B cell (primary cell): ENCODE results near the gene CLEC1B. TPM values are rescaled to one million over a fixed set of nuclear protein-coding genes. Genes with fewer than 3 reads are reported as not detected.

Source experiments
- ATAC-seq: fragments of 200-7000 bp; cut with Tn5 transposase; one replicate; pipeline ENCODE4 v1.10.0; 2021; ENCODE audit warnings: low read depth, mild to moderate bottlenecking, moderate number of reproducible peaks, moderate library complexity
- CTCF ChIA-PET: fragments of 350-600 bp; sonication (Branson Sonifier 250); formaldehyde crosslinking; loops from one replicate; lab custom pipeline; 2021; ENCODE audit warnings: antibody characterized with exemption, inconsistent platforms; lab: Charles Lee
- POLR2A ChIA-PET: fragments of 350-600 bp; sonication (Branson Sonifier 250); formaldehyde crosslinking; loops from one replicate; lab custom pipeline; 2021; ENCODE audit warnings: antibody characterized with exemption; lab: Charles Lee
- DNase-seq: peaks from one replicate; pipeline ENCODE4 v3.0.0; 2013
- H2AFZ ChIP-seq: 2 replicates; pipeline ENCODE4 v1.6.1; 2012; ENCODE audit warnings: mild to moderate bottlenecking, low read depth, low read length; ENCODE audit not compliant: insufficient read depth, poor library complexity, severe bottlenecking
- H3K27ac ChIP-seq, 2 donors: 1 replicate in 1 of 2; 2 replicates in 1 of 2; pipeline ENCODE4 v1.5.1; 2012 to 2013; ENCODE audit warnings: low read length in 2 of 2, mild to moderate bottlenecking in 2 of 2, moderate library complexity in 1 of 2
- H3K27me3 ChIP-seq, 4 experiments: fragments of 200-600 bp in 1 of 4; sonication (generic) in 1 of 4; replicated peaks in 1 of 4; 1 replicate in 2 of 4; 2 replicates in 2 of 4; pipeline versions ENCODE4 v1.6.1 to v1.7.0; 2013 to 2016; ENCODE audit warnings: low read length in 3 of 4, mild to moderate bottlenecking in 2 of 4, mixed read lengths in 1 of 4, moderate library complexity in 1 of 4; ENCODE audit not compliant: insufficient read depth in 4 of 4, control insufficient read depth in 3 of 4; ENCODE audit errors: control extremely low read depth in 1 of 4
- H3K36me3 ChIP-seq, 2 experiments: replicated peaks in 1 of 2; 1 replicate in 1 of 2; 2 replicates in 1 of 2; pipeline versions ENCODE4 v1.6.1 to v1.7.1; 2013; ENCODE audit warnings: low read length in 1 of 2; ENCODE audit not compliant: insufficient read depth in 2 of 2, control insufficient read depth in 1 of 2; ENCODE audit errors: control extremely low read depth in 1 of 2, extremely low read depth in 1 of 2
- H3K4me1 ChIP-seq, 2 donors: fragments of 200-600 bp in 1 of 2; sonication (generic) in 1 of 2; 1 replicate in 1 of 2; 2 replicates in 1 of 2; pipeline versions ENCODE4 v1.5.1 to v1.6.1; 2013 to 2017; ENCODE audit warnings: low read length in 2 of 2; ENCODE audit not compliant: control insufficient read depth in 2 of 2, insufficient read depth in 2 of 2
- H3K4me2 ChIP-seq: replicated peaks from 2 replicates; pipeline ENCODE3; 2012; ENCODE audit warnings: mild to moderate bottlenecking, low read depth, low read length; ENCODE audit not compliant: poor library complexity, severe bottlenecking
- H3K4me3 ChIP-seq, 5 experiments: fragments of 200-600 bp in 1 of 5; sonication (generic) in 1 of 5; 1 replicate in 3 of 5; 2 replicates in 2 of 5; pipeline versions ENCODE4 v1.5.1 to v1.7.0; 2011 to 2016; ENCODE audit warnings: low read length in 4 of 5, mild to moderate bottlenecking in 4 of 5, low read depth in 2 of 5, control low read depth in 1 of 5, moderate library complexity in 1 of 5; ENCODE audit not compliant: insufficient read depth in 1 of 5; ENCODE audit errors: control extremely low read depth in 1 of 5, extremely low read depth in 1 of 5
- H3K79me2 ChIP-seq: fragments of 200-600 bp; sonication (generic); one replicate; pipeline ENCODE4 v1.6.0; 2016; ENCODE audit warnings: low read length; ENCODE audit not compliant: control insufficient read depth, insufficient read depth
- H3K9ac ChIP-seq: fragments of 200-600 bp; sonication (generic); 2 replicates; pipeline ENCODE4 v1.6.1; 2017; ENCODE audit warnings: mild to moderate bottlenecking, low read length, moderate library complexity
- H3K9me3 ChIP-seq, 3 donors: one replicate each; pipeline versions ENCODE4 v1.6.1 to v1.7.1; 2013; ENCODE audit warnings: low read length in 2 of 3; ENCODE audit not compliant: control insufficient read depth in 2 of 3, insufficient read depth in 1 of 3; ENCODE audit errors: control extremely low read depth in 1 of 3
- H4K20me1 ChIP-seq: 2 replicates; pipeline ENCODE4 v1.6.0; 2012; ENCODE audit warnings: mild to moderate bottlenecking, low read length; ENCODE audit not compliant: insufficient read depth, control insufficient read depth, poor library complexity, severe bottlenecking
- H3K27ac Mint-ChIP-seq: one replicate; pipeline ENCODE4 v1.8.0; 2021; ENCODE audit warnings: mixed read lengths
- H3K27me3 Mint-ChIP-seq: one replicate; pipeline ENCODE4 v1.8.0; 2021; ENCODE audit warnings: mixed read lengths
- H3K4me1 Mint-ChIP-seq: one replicate; pipeline ENCODE4 v1.8.0; 2021; ENCODE audit warnings: mixed read lengths
- H3K4me3 Mint-ChIP-seq: one replicate; pipeline ENCODE4 v1.8.0; 2021; ENCODE audit warnings: mixed read lengths
- H3K9me3 Mint-ChIP-seq: one replicate; pipeline ENCODE4 v1.8.0; 2022; ENCODE audit warnings: mixed read lengths; ENCODE audit not compliant: insufficient read depth
- EZH2 ChIP-seq: IDR thresholded peaks from 2 replicates; pipeline ENCODE4 v1.6.1; 2012; ENCODE audit warnings: borderline replicate concordance, low read depth, mild to moderate bottlenecking, moderate library complexity, low read length; ENCODE audit not compliant: insufficient read depth, poor library complexity, severe bottlenecking
- WGBS: methylation state at CpG from one replicate; pipeline ENCODE4 v1.1.5; 2013; ENCODE audit warnings: missing lambda C conversion rate; ENCODE audit not compliant: insufficient coverage; 5-methylcytosine and 5-hydroxymethylcytosine counted together
- intact Hi-C: fragments of 100-400 bp; cut with micrococcal nuclease; formaldehyde crosslinking; loops from one replicate; pipeline ENCODE4 v1.10.0; 2022
- polyA plus RNA-seq: library from polyadenylated mRNA; depleted of rRNA; stranded (reverse); fragments of >200 nt; gene quantifications from 2 replicates; pipeline ENCODE4 v1.2.3, GENCODE V29; 2012
- total RNA-seq, 2 donors: library from RNA; stranded (reverse); fragments of 120-200 nt in 1 of 2; gene quantifications; 1 replicate in 1 of 2; 2 replicates in 1 of 2; pipeline versions ENCODE4 v1.2.3 to v1.2.4, GENCODE V29; 2013 to 2022
- TF ChIP-seq, protein P1 (sequence below): fragments of 200-600 bp; IDR thresholded peaks from one replicate; pipeline ENCODE4 v1.8.0; 2022; ENCODE audit warnings: antibody characterized with exemption, mild to moderate bottlenecking

Gene CLEC1B
- total and polyA plus RNA-seq, 2 donors (not counting 1 experiment from before 2014, with no cell fraction given): not detected

DNA sequence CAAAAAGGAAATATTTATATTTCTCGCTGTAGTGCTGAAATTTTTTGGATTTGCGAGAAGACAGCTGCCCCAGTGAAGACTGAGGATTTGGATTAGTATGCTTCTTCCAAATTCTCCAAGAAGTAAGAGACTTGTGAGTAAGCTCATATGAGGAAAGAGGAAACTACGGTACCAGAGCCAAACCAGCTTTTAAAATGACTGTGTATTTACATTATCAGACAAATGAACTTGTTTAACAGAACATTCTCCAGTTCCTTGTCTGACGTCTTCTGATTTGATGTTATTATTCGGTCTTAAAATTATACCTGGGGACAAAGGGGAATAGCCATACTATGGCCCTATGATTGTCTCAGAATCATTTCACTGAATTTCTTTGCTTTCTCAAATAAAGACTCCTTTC, 19.5 kb upstream of the CLEC1B start:
- Histone ChIP-seq H3K79me2 (no peaks in the 10 kb centered on the region), H3K4me3 (no peak overlapping the region), H3K9me3 (peaks cover 0 to 1% (median 0%) of the 10 kb centered on the region in 3 donors), H2AFZ (no peak overlapping the region), H3K4me2 (no peak overlapping the region), H3K36me3 (no peaks in the 10 kb centered on the region), H3K9ac (no peak overlapping the region), H3K27me3 (no peaks in the 10 kb centered on the region), H3K27ac (no peak overlapping the region), H3K4me1 (no peaks in the 10 kb centered on the region), H4K20me1 (no peaks in the 10 kb centered on the region)
- WGBS: 100% methylated on average over 2 of the region's 5 CpGs
- no peak overlapping the region for H3K4me3 Mint-ChIP-seq
- H3K4me1 Mint-ChIP-seq: no peaks in the 10 kb centered on the region
- no peak overlapping the region for H3K27ac Mint-ChIP-seq
- ChIA-PET CTCF (no interaction called here), POLR2A (no interaction called here)
- TF ChIP-seq EZH2: no peak
- TF ChIP-seq, protein P1, sequence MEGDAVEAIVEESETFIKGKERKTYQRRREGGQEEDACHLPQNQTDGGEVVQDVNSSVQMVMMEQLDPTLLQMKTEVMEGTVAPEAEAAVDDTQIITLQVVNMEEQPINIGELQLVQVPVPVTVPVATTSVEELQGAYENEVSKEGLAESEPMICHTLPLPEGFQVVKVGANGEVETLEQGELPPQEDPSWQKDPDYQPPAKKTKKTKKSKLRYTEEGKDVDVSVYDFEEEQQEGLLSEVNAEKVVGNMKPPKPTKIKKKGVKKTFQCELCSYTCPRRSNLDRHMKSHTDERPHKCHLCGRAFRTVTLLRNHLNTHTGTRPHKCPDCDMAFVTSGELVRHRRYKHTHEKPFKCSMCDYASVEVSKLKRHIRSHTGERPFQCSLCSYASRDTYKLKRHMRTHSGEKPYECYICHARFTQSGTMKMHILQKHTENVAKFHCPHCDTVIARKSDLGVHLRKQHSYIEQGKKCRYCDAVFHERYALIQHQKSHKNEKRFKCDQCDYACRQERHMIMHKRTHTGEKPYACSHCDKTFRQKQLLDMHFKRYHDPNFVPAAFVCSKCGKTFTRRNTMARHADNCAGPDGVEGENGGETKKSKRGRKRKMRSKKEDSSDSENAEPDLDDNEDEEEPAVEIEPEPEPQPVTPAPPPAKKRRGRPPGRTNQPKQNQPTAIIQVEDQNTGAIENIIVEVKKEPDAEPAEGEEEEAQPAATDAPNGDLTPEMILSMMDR: no peak
- no peak for DNase-seq
- ATAC-seq: no peak
- H3K9me3 Mint-ChIP-seq: no peaks in the 10 kb centered on the region
- H3K27me3 Mint-ChIP-seq: peaks cover 27% of the 10 kb centered on the region
- intact Hi-C loops: no loop called here

DNA sequence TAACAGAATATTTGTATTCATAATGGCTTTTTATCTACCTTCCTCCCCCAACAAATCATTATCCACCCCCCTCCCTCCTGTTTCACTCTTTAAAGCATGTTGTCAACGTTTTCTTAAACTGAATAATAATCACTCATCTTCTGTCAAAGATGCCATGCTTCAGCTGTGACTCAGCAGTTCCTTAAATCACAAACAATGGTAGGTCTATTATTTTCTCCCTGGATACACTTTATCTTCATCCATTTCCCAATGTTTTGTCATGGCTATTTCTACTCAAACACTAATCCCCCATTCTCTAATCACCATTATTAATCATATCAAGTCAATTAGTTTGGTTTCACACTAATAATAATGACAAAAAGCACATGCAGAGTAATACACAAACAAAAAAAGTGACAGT, 18.0 kb upstream of the CLEC1B start:
- POLR2A ChIA-PET: no interaction called here

More for the DNA sequence above, 18.0 kb upstream of the CLEC1B start:
- Mint-ChIP-seq H3K4me3 (no peak overlapping the region), H3K27me3 (peaks cover 33% of the 10 kb centered on the region), H3K27ac (no peak overlapping the region), H3K9me3 (no peaks in the 10 kb centered on the region), H3K4me1 (no peaks in the 10 kb centered on the region)
- TF ChIP-seq, protein P1: no peak
- no peak for TF ChIP-seq EZH2
- no peak overlapping the region for H3K4me2 ChIP-seq
- whole genome bisulfite sequencing: 8% methylated on average over 1 of the region's 1 CpG
- no peak overlapping the region for H3K9ac ChIP-seq
- no peak overlapping the region for H2AFZ ChIP-seq
- H3K4me1 ChIP-seq: no peaks in the 10 kb centered on the region
- H3K27me3 ChIP-seq: peaks cover 0 to 4% (median 0%) of the 10 kb centered on the region in 4 experiments
- CTCF ChIA-PET: interaction anchor here (0.6 to 0.8 kb wide), 2 partner anchors 22 to 218 kb away, joined by 3 to 8 read pairs; no protein-coding TSS in a partner anchor
- H4K20me1 ChIP-seq: no peaks in the 10 kb centered on the region
- no peak overlapping the region for H3K4me3 ChIP-seq
- no peak for ATAC-seq
- H3K9me3 ChIP-seq: peaks cover 0 to 1% (median 0%) of the 10 kb centered on the region in 3 donors
- H3K79me2 ChIP-seq: no peaks in the 10 kb centered on the region
- DNase-seq: no peak
- no peaks in the 10 kb centered on the region for H3K36me3 ChIP-seq
- intact Hi-C loops: no loop called here
- no peak overlapping the region for H3K27ac ChIP-seq
